ENCODE data around the gene WDFY3. TPM values are rescaled to one million over a fixed set of nuclear protein-coding genes. Genes with fewer than 3 reads are reported as not detected.

WDFY3 gene
- total and polyA plus RNA-seq, 2 of the 4 experiments (the other 2 are of a cell fraction): 12.5 to 58.1 TPM

DNA sequence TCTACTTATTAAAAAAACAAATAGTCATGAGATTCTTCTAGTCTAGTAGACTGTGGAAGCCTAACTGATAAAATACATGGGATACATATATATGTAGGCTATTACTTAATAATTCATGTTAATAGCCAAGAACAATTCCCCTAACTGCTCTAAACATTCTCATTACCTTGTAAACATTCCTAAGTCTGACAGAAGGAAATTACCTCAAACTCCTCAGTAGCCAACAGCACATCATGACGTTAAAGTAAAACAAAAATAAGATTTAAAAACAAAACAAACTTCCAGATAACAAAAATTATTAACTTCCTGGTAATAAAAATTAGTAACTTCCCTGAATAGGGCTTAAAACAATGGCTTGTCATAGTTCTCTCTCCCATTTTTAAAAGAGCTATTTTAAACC is 109.2 kb downstream of the WDFY3 start:
- ChIA-PET POLR2A (ENCODE audit: unreplicated experiment) (no interaction called here), CTCF (no interaction called here)
- Histone ChIP-seq H3K4me2 (ENCODE audit: low read depth, low read length) (no peak overlapping the region), H3K4me1 (ENCODE audit: control insufficient read depth, insufficient read depth, low read length) (no peaks in the 10 kb centered on the region), H3K4me3 (ENCODE audit: insufficient read depth, low read depth, low read length) (no peak overlapping the region), H4K91ac (ENCODE audit: insufficient read depth, low read depth, low read length) (no peak overlapping the region), H3K27me3 (ENCODE audit: control insufficient read depth, insufficient read depth, low read length) (no peaks in the 10 kb centered on the region), H3K14ac (replicated peaks; ENCODE audit: low read depth, low read length) (no peak overlapping the region), H3K9me3 (ENCODE audit: control insufficient read depth, insufficient read depth, low read length) (no peaks in the 10 kb centered on the region), H2BK5ac (ENCODE audit: low read depth, low read length, poor library complexity, severe bottlenecking) (no peak overlapping the region), H3K36me3 (ENCODE audit: control insufficient read depth, insufficient read depth, low read length) (peaks cover 8% of the 10 kb centered on the region), H3K9ac (ENCODE audit: low read depth, low read length) (no peak overlapping the region), H3K27ac (ENCODE audit: insufficient read depth, low read length) (no peak overlapping the region), H4K8ac (ENCODE audit: low read depth in 2 of 2, low read length in 2 of 2) (no peak overlapping the region), H3K4ac (ENCODE audit: low read depth, low read length) (no peak overlapping the region), H4K20me1 (ENCODE audit: insufficient read depth, low read length) (peaks cover 3% of the 10 kb centered on the region), H2AFZ (replicated peaks; ENCODE audit: low read length, poor library complexity) (no peak overlapping the region), H3K56ac (ENCODE audit: extremely low read depth, insufficient read depth, low read length) (no peak overlapping the region), H3K18ac (ENCODE audit: low read depth, low read length) (no peak overlapping the region), H2BK15ac (ENCODE audit: low read depth, low read length) (no peak overlapping the region), H2AK9ac (replicated peaks; ENCODE audit: low read depth, low read length, poor library complexity) (no peak overlapping the region), H4K5ac (ENCODE audit: low read depth, low read length) (no peak overlapping the region), H2BK120ac (ENCODE audit: low read depth, low read length) (no peak overlapping the region), H3K79me1 (ENCODE audit: low read depth in 1 of 2, low read length in 2 of 2) (peaks cover 13 to 39% of the 10 kb centered on the region in 2 experiments), H2BK20ac (ENCODE audit: low read depth, low read length) (no peak overlapping the region), H2AK5ac (ENCODE audit: low read depth, low read length) (no peak overlapping the region), H3K23ac (ENCODE audit: low read depth, low read length) (no peak overlapping the region), H3K9me1 (ENCODE audit: insufficient read depth, low read length) (peaks cover 8% of the 10 kb centered on the region; the same call in 1 of the 2 replicates)
- WGBS, 2 experiments (ENCODE audit: extremely low coverage in 2 of 2, insufficient read length in 1 of 2): no CpG with 5 or more reads among the region's 1 CpG
- in situ Hi-C loops (cut with MboI; ENCODE audit: low sequenced_read_pairs): no loop called here
- BruUV-seq (replicated peaks): no TSS peak
- dilution Hi-C loops (cut with HindIII; ENCODE audit: low sequenced_read_pairs, unreplicated experiment): no loop called here
- no peak for DNase-seq
- no peak for ATAC-seq (ENCODE audit: low read depth)
- TF ChIP-seq SMC3 (IDR thresholded peaks at IDR 0.05; ENCODE audit: low read depth, low read length): no peak
- no peak for TF ChIP-seq BHLHE40 (IDR thresholded peaks at IDR 0.05; ENCODE audit: low read depth, low read length)
- no peak for TF ChIP-seq MXI1 (IDR thresholded peaks at IDR 0.05; ENCODE audit: borderline replicate concordance, low read depth, low read length)
- no peak for TF ChIP-seq MAFK (IDR thresholded peaks at IDR 0.05; ENCODE audit: low read depth, low read length)
- TF ChIP-seq CHD1 (IDR thresholded peaks at IDR 0.05; ENCODE audit: low read depth, low read length): no peak
- TF ChIP-seq, protein P1, sequence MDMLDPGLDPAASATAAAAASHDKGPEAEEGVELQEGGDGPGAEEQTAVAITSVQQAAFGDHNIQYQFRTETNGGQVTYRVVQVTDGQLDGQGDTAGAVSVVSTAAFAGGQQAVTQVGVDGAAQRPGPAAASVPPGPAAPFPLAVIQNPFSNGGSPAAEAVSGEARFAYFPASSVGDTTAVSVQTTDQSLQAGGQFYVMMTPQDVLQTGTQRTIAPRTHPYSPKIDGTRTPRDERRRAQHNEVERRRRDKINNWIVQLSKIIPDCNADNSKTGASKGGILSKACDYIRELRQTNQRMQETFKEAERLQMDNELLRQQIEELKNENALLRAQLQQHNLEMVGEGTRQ (IDR thresholded peaks at IDR 0.05; ENCODE audit: low read depth, low read length): no peak
- no peak for TF ChIP-seq MAZ (IDR thresholded peaks at IDR 0.05; ENCODE audit: borderline replicate concordance, low read depth, low read length)
- TF ChIP-seq, protein P2, sequence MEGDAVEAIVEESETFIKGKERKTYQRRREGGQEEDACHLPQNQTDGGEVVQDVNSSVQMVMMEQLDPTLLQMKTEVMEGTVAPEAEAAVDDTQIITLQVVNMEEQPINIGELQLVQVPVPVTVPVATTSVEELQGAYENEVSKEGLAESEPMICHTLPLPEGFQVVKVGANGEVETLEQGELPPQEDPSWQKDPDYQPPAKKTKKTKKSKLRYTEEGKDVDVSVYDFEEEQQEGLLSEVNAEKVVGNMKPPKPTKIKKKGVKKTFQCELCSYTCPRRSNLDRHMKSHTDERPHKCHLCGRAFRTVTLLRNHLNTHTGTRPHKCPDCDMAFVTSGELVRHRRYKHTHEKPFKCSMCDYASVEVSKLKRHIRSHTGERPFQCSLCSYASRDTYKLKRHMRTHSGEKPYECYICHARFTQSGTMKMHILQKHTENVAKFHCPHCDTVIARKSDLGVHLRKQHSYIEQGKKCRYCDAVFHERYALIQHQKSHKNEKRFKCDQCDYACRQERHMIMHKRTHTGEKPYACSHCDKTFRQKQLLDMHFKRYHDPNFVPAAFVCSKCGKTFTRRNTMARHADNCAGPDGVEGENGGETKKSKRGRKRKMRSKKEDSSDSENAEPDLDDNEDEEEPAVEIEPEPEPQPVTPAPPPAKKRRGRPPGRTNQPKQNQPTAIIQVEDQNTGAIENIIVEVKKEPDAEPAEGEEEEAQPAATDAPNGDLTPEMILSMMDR (conservative IDR thresholded peaks at IDR 0.05; ENCODE audit: low read depth, low read length): no peak
- TF ChIP-seq POLR2A (IDR thresholded peaks at IDR 0.05; ENCODE audit: low read depth, low read length): no peak
- TF ChIP-seq NFE2L2 (IDR thresholded peaks at IDR 0.05; ENCODE audit: low read depth, low read length): no peak
- TF ChIP-seq RCOR1 (IDR thresholded peaks at IDR 0.05; ENCODE audit: insufficient replicate concordance, low read length): no peak
- TF ChIP-seq CEBPB (IDR thresholded peaks at IDR 0.05; ENCODE audit: low read depth, low read length): no peak
- TF ChIP-seq, protein P3, sequence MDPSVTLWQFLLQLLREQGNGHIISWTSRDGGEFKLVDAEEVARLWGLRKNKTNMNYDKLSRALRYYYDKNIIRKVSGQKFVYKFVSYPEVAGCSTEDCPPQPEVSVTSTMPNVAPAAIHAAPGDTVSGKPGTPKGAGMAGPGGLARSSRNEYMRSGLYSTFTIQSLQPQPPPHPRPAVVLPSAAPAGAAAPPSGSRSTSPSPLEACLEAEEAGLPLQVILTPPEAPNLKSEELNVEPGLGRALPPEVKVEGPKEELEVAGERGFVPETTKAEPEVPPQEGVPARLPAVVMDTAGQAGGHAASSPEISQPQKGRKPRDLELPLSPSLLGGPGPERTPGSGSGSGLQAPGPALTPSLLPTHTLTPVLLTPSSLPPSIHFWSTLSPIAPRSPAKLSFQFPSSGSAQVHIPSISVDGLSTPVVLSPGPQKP (IDR thresholded peaks at IDR 0.05; ENCODE audit: borderline replicate concordance, low read depth, low read length): no peak
- TF ChIP-seq RAD21 (IDR thresholded peaks at IDR 0.05; ENCODE audit: low read length): no peak
- TF ChIP-seq FOS (IDR thresholded peaks at IDR 0.05; ENCODE audit: low read depth, low read length): no peak
- TF ChIP-seq RFX5 (IDR thresholded peaks at IDR 0.05; ENCODE audit: low read depth, low read length): no peak
- intact Hi-C loops (cut with micrococcal nuclease): no loop called here
